ENCODE data around the gene TMC1. TPM values are rescaled to one million over a fixed set of nuclear protein-coding genes. Genes with fewer than 3 reads are reported as not detected.

TMC1 gene
- total RNA-seq, 1 donor from 2014 or later, result not detected

DNA sequence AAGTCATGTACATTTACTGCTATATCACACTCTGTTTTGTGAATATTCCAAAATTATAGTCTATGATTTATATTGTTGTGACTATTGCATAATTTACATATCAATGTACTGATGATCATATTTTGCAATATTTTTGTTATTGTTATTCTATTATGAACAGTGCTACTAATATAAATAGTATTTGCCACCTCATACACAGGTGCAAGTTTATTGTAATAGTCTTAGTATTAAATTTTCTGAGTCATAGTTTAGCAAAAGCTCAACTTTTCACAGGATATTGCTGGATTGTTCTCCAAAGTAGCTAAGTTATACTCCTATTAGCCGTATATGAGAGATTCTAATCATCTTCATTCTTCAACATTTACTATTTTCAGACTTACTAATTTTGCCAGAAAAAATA is 124.7 kb downstream of the TMC1 start:
- H3K27ac ChIP-seq, result no peak overlapping the region
- no peaks in the 10 kb centered on the region for H3K36me3 ChIP-seq
- no peaks in the 10 kb centered on the region for H3K9me3 ChIP-seq
- intact Hi-C loops (cut with DNase I), result no loop called here
- ATAC-seq (no peak), DNase-seq (no peak)
- no peak overlapping the region for H3K4me3 ChIP-seq
- no peaks in the 10 kb centered on the region for H3K4me1 ChIP-seq
- no peaks in the 10 kb centered on the region for H3K27me3 ChIP-seq
- TF ChIP-seq, protein P1, sequence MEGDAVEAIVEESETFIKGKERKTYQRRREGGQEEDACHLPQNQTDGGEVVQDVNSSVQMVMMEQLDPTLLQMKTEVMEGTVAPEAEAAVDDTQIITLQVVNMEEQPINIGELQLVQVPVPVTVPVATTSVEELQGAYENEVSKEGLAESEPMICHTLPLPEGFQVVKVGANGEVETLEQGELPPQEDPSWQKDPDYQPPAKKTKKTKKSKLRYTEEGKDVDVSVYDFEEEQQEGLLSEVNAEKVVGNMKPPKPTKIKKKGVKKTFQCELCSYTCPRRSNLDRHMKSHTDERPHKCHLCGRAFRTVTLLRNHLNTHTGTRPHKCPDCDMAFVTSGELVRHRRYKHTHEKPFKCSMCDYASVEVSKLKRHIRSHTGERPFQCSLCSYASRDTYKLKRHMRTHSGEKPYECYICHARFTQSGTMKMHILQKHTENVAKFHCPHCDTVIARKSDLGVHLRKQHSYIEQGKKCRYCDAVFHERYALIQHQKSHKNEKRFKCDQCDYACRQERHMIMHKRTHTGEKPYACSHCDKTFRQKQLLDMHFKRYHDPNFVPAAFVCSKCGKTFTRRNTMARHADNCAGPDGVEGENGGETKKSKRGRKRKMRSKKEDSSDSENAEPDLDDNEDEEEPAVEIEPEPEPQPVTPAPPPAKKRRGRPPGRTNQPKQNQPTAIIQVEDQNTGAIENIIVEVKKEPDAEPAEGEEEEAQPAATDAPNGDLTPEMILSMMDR (IDR thresholded peaks at IDR 0.05), result no peak

DNA sequence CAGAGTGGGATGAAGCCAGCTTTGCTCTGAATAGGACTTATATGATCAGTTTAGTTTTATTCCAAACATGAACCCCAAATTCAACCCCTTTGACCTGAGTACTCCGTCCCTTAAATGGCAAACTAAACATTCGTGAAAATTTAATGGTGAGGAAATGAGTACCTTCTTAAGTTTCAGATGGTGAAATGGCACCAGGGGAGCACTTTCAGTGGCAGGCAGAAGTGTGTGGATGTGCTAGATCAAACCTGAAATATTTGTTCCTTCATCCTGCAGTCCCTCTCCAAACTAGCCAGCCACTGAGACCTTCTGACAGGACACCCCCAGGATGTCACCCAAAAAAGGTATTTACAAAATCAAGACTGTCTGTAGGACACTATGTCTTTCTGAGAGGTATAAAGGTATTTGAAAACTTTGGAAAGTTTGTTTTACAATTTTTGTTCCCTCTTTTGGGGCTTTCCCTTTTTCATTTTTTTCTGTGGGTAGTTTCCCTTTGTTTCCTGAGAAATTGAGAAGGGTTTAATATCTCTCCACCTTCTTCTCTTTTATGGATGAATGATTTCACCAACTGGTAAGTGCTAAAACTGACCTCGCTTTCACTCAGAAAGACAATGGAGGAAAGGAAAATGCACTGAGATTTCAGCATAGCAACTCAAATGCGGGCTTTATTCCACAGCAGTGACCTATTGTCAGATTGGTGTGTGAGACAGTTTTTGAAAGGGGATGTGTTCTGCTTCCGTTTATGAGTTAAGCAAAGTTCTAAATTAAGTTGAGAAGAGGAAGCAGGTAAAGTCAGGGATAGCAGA is 127.1 kb downstream of the TMC1 start:
- no peak overlapping the region for H3K27ac ChIP-seq
- no peaks in the 10 kb centered on the region for H3K27me3 ChIP-seq
- TF ChIP-seq, protein P1 (IDR thresholded peaks at IDR 0.05), result no peak
- no peaks in the 10 kb centered on the region for H3K4me1 ChIP-seq
- no peak for ATAC-seq
- H3K4me3 ChIP-seq, result no peak overlapping the region
- no peaks in the 10 kb centered on the region for H3K9me3 ChIP-seq
- intact Hi-C loops (cut with DNase I), result no loop called here
- DNase-seq, result no peak
- no peaks in the 10 kb centered on the region for H3K36me3 ChIP-seq

DNA sequence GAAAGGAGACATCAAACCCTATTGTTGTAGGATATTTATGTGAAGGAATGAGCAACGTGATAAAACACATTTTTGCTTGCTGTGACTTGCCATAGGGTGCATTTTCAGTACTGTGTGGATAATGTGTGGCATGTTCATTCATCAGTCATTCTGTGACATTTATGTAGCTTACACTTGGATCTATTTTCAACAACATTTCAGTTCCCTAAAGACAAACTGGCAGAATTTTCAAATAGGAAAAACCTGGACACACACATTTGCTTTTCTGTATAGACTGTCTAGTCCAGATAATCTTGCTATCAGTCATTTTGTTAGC is 127.7 kb downstream of the TMC1 start:
- TF ChIP-seq, protein P1 (IDR thresholded peaks at IDR 0.05), result no peak
- DNase-seq (no peak), ATAC-seq (no peak)
- Histone ChIP-seq H3K4me3 (no peak overlapping the region), H3K4me1 (no peaks in the 10 kb centered on the region), H3K9me3 (no peaks in the 10 kb centered on the region), H3K36me3 (no peaks in the 10 kb centered on the region), H3K27me3 (no peaks in the 10 kb centered on the region), H3K27ac (no peak overlapping the region)
- intact Hi-C loops (cut with DNase I), result no loop called here

DNA sequence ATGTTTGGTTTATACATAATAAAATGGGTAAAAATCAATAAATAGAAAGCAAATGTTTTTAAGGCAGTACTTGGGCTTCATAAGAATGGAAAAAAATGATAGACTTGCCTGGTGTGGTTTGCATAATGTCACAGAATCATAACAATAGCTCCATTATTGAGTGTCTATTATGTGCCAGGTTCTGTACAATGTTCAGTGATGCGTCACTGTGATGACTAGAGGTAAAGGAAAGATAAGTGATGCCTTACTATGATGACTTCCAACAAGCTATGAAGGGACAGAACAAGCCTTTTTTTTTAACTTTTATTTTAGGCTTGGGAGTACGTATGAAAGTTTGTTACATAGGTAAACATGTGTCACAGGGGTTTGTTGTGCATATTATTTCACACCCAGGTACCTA is 128.8 kb downstream of the TMC1 start:
- H3K9me3 ChIP-seq, result no peaks in the 10 kb centered on the region
- no peaks in the 10 kb centered on the region for H3K36me3 ChIP-seq
- DNase-seq (no peak), ATAC-seq (no peak)
- TF ChIP-seq, protein P1 (IDR thresholded peaks at IDR 0.05), result no peak
- intact Hi-C loops (cut with DNase I), result no loop called here
- no peaks in the 10 kb centered on the region for H3K27me3 ChIP-seq
- no peaks in the 10 kb centered on the region for H3K4me1 ChIP-seq
- H3K27ac ChIP-seq, result no peak overlapping the region
- H3K4me3 ChIP-seq, result no peak overlapping the region

DNA sequence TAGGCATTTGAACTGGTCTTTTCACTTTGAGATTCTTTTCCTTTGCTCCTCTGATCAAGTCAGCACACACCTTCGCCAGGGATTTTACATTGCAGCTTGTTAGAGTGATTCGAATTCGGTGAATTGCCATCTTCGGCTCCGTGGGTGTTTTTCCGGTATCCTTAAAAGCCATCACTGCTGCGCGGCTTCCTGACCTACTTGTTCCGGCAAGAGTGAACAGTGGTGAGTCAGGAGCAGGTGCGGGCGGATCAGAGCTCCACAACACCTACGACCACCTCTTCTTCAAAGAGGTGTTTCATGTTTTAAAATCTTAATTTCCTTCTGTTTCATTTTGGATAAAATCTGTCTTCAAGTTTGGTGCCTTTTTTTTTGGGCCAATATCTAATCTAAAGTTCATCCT is 134.6 kb downstream of the TMC1 start:
- no peaks in the 10 kb centered on the region for H3K36me3 ChIP-seq
- no peaks in the 10 kb centered on the region for H3K9me3 ChIP-seq
- DNase-seq (no peak), ATAC-seq (no peak)
- intact Hi-C loops (cut with DNase I), result no loop called here
- no peak overlapping the region for H3K27ac ChIP-seq
- H3K27me3 ChIP-seq, result no peaks in the 10 kb centered on the region
- TF ChIP-seq, protein P1 (IDR thresholded peaks at IDR 0.05), result no peak
- H3K4me1 ChIP-seq, result no peaks in the 10 kb centered on the region
- no peak overlapping the region for H3K4me3 ChIP-seq

DNA sequence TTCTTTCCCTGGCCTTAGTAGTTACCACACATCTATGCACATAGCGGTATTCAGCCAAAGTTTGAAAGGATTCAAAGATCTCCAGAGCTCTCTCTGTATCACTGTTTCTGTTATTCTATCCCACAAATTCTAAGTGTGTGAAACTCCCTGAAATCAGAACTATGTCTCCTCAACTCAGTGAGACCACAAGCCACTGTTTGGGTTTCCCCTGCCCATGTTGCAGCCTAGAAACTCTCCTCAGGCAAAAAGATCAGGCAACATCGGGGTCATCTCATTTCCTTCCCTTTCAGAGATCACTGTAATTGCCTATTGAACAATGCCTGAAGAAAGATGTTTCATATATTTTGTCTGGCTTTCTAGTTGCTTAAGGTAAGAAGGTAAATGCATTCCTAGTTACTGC is 135.6 kb downstream of the TMC1 start:
- DNase-seq (no peak), ATAC-seq (no peak)
- Histone ChIP-seq H3K4me1 (no peaks in the 10 kb centered on the region), H3K36me3 (no peaks in the 10 kb centered on the region), H3K9me3 (no peaks in the 10 kb centered on the region), H3K27me3 (no peaks in the 10 kb centered on the region), H3K4me3 (no peak overlapping the region), H3K27ac (no peak overlapping the region)
- TF ChIP-seq, protein P1 (IDR thresholded peaks at IDR 0.05), result no peak
- intact Hi-C loops (cut with DNase I), result no loop called here
